ENCODE measurements around the gene ZNF554.

DNA sequence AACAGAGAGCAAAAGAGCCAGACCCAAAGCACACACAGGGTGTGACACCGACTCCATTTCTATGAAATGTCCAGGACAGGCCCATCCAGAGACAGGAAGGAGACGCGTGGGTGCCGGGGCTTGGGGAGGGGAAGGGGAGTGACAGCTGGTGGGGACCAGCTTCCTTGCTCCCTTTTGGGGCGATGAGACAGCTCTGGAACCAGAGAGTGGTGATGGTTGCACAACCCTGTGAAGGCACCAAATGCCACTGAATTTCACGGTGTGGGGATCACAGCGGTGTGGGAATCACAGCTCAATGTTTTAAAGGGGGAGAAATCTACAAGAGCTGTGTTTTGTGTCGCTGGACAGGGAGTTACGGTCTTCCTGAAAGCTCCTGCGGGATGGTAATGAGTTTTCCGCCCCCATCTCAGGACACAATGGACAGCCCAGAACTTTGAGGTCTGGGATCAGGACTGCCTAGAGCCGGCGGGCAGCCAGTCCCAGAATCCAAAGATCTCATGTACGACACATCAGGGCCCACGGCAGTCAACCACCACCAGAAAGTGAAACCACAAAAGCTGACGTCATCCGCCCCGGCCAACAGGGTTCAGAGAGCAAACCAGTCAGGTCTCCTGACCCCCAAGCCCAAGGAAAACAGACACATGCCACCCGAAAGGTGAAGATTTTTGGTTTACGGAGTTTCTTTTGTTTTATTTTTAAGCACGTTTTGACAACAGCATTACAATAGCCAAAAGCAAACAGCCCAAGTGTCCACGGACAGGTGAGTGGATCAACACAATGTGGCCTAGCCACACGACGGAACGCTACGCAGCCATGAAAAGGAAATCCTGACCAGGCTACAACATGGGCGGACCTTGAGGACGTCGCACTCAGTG is 43.9 kb upstream of the ZNF554 start:
- no peak for TF ChIP-seq POLR2A (IDR thresholded peaks at IDR 0.05)
- TF ChIP-seq, protein P1, sequence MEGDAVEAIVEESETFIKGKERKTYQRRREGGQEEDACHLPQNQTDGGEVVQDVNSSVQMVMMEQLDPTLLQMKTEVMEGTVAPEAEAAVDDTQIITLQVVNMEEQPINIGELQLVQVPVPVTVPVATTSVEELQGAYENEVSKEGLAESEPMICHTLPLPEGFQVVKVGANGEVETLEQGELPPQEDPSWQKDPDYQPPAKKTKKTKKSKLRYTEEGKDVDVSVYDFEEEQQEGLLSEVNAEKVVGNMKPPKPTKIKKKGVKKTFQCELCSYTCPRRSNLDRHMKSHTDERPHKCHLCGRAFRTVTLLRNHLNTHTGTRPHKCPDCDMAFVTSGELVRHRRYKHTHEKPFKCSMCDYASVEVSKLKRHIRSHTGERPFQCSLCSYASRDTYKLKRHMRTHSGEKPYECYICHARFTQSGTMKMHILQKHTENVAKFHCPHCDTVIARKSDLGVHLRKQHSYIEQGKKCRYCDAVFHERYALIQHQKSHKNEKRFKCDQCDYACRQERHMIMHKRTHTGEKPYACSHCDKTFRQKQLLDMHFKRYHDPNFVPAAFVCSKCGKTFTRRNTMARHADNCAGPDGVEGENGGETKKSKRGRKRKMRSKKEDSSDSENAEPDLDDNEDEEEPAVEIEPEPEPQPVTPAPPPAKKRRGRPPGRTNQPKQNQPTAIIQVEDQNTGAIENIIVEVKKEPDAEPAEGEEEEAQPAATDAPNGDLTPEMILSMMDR (IDR thresholded peaks at IDR 0.05): no peak

Measured in suprapubic skin (tissue), 3 donors.